PC-9 (cell line): ENCODE measurements around the gene LPCAT2. TPM values are rescaled to one million over a fixed set of nuclear protein-coding genes. Genes with fewer than 3 reads are reported as not detected.

ENCODE experiments used
- BruUV-seq: library from RNA; stranded (reverse); fragments of 400-500 nt; replicated peaks from 2 replicates; lab custom pipeline; 2021; lab: Mats Ljungman, UMichigan
- CTCF ChIA-PET: fragments of 300-600 bp; sonication (Branson Sonifier 250); formaldehyde crosslinking; loops from one replicate; lab custom pipeline; 2022; ENCODE audit warnings: antibody characterized with exemption; lab: Charles Lee
- POLR2A ChIA-PET: fragments of 300-600 bp; sonication (Branson Sonifier 250); formaldehyde crosslinking; loops from one replicate; lab custom pipeline; 2022; ENCODE audit warnings: antibody characterized with exemption; ENCODE audit not compliant: unreplicated experiment; lab: Charles Lee
- DNase-seq, 2 experiments: peaks; one replicate each; pipeline versions ENCODE4 v3.0.0 to v3.0.0-alpha.2; 2015 to 2022; ENCODE audit warnings: mixed read lengths in 1 of 2
- H2AFZ ChIP-seq: fragments of 200-600 bp; sonication (generic); 2 replicates; pipeline ENCODE4 v1.8.1; 2017; ENCODE audit warnings: antibody characterized with exemption
- H3F3A ChIP-seq: fragments of 200-600 bp; sonication (generic); 2 replicates; pipeline ENCODE4 v1.8.1; 2017; ENCODE audit warnings: antibody characterized with exemption, mild to moderate bottlenecking, low read depth; ENCODE audit not compliant: insufficient read depth
- H3K27ac ChIP-seq: fragments of 200-600 bp; sonication (generic); 2 replicates; pipeline ENCODE4 v1.6.1; 2016; ENCODE audit warnings: mixed run types
- H3K27me3 ChIP-seq: fragments of 200-600 bp; sonication (generic); 2 replicates; pipeline ENCODE4 v1.6.1; 2016; ENCODE audit warnings: low read depth, mixed run types; ENCODE audit not compliant: insufficient read depth
- H3K36me3 ChIP-seq: fragments of 200-600 bp; sonication (generic); 2 replicates; pipeline ENCODE4 v1.6.1; 2016; ENCODE audit warnings: low read depth, mixed run types
- H3K4me1 ChIP-seq: fragments of 200-600 bp; sonication (generic); replicated peaks from 2 replicates; pipeline ENCODE4 v1.6.1; 2016; ENCODE audit warnings: mixed run types; ENCODE audit not compliant: insufficient read depth
- H3K4me2 ChIP-seq: fragments of 200-600 bp; sonication (generic); 2 replicates; pipeline ENCODE4 v1.6.1; 2017; ENCODE audit warnings: mixed run types
- H3K4me3 ChIP-seq: fragments of 200-600 bp; sonication (generic); 2 replicates; pipeline ENCODE4 v1.6.1; 2016; ENCODE audit warnings: mixed run types
- H3K79me2 ChIP-seq: fragments of 200-600 bp; sonication (generic); 2 replicates; pipeline ENCODE4 v1.6.1; 2017; ENCODE audit warnings: low read depth, mixed run types
- H3K9me2 ChIP-seq: fragments of 200-600 bp; sonication (generic); 2 replicates; pipeline ENCODE4 v1.8.1; 2017; ENCODE audit warnings: mild to moderate bottlenecking; ENCODE audit not compliant: insufficient read depth
- H3K9me3 ChIP-seq: fragments of 200-600 bp; sonication (generic); 2 replicates; pipeline ENCODE4 v1.8.1; 2016; ENCODE audit warnings: low read depth; ENCODE audit not compliant: insufficient read depth
- H4K20me1 ChIP-seq: fragments of 200-600 bp; sonication (generic); 2 replicates; pipeline ENCODE4 v1.8.1; 2017; ENCODE audit not compliant: insufficient read depth
- CTCF ChIP-seq: fragments of 200-600 bp; sonication (generic); conservative IDR thresholded peaks from 2 replicates; pipeline ENCODE4 v1.6.1; 2017; ENCODE audit warnings: mixed run types, antibody characterized with exemption, mild to moderate bottlenecking, moderate library complexity
- EZH2 ChIP-seq: fragments of 200-600 bp; sonication (generic); IDR thresholded peaks from 2 replicates; pipeline ENCODE4 v1.8.0; 2017; ENCODE audit warnings: antibody characterized with exemption, low read depth
- intact Hi-C: fragments of 100-400 bp; cut with micrococcal nuclease; formaldehyde crosslinking; loops from one replicate; pipeline ENCODE4 v1.10.0; 2022; ENCODE audit not compliant: unreplicated experiment
- total RNA-seq: library from RNA; stranded (reverse); gene quantifications from 2 replicates; pipeline ENCODE4 v1.2.3, GENCODE V29; 2021

The LPCAT2 gene
- total RNA-seq, 1 experiment from 2014 or later, result 87.7 TPM

- DNase-seq, result no peak
Measured at GRCh38 chr16:55569025-55569424, 60.2 kb downstream of the LPCAT2 start.

GRCh38 chr16:55570159-55570558 lies 61.3 kb downstream of the LPCAT2 start:
- H3K27me3 ChIP-seq, result no peaks in the 10 kb centered on the region
- no peaks in the 10 kb centered on the region for H3F3A ChIP-seq
- no peaks in the 10 kb centered on the region; the same call in 1 of the 2 replicates for H3K9me2 ChIP-seq
- TF ChIP-seq CTCF, result no peak
- TF ChIP-seq EZH2, result no peak
- no peak overlapping the region for H3K4me2 ChIP-seq
- no peaks in the 10 kb centered on the region for H3K4me1 ChIP-seq
- no peak for DNase-seq
- BruUV-seq, result no TSS peak
- H3K27ac ChIP-seq, result no peak overlapping the region
- no peaks in the 10 kb centered on the region for H4K20me1 ChIP-seq
- H3K79me2 ChIP-seq, result no peaks in the 10 kb centered on the region
- CTCF ChIA-PET, result no interaction called here
- H2AFZ ChIP-seq, result no peak overlapping the region
- intact Hi-C loops, result no loop called here
- no peak overlapping the region for H3K4me3 ChIP-seq
- POLR2A ChIA-PET, result no interaction called here
- peaks cover 2% of the 10 kb centered on the region; the same call in 1 of the 2 replicates for H3K36me3 ChIP-seq
- no peaks in the 10 kb centered on the region for H3K9me3 ChIP-seq

More at GRCh38 chr16:55569025-55569424, 60.2 kb downstream of the LPCAT2 start:
- no peak for TF ChIP-seq CTCF
- TF ChIP-seq EZH2, result no peak
- ChIA-PET CTCF (no interaction called here), POLR2A (no interaction called here)
- Histone ChIP-seq H3K79me2 (no peaks in the 10 kb centered on the region), H3K9me3 (no peaks in the 10 kb centered on the region), H3F3A (no peaks in the 10 kb centered on the region), H3K27me3 (no peaks in the 10 kb centered on the region), H3K9me2 (no peaks in the 10 kb centered on the region; the same call in 1 of the 2 replicates), H3K4me2 (no peak overlapping the region), H3K36me3 (no peaks in the 10 kb centered on the region), H2AFZ (no peak overlapping the region), H3K27ac (no peak overlapping the region), H3K4me3 (no peak overlapping the region), H4K20me1 (no peaks in the 10 kb centered on the region), H3K4me1 (no peaks in the 10 kb centered on the region)
- intact Hi-C loops, result no loop called here
- BruUV-seq, result no TSS peak

DNA sequence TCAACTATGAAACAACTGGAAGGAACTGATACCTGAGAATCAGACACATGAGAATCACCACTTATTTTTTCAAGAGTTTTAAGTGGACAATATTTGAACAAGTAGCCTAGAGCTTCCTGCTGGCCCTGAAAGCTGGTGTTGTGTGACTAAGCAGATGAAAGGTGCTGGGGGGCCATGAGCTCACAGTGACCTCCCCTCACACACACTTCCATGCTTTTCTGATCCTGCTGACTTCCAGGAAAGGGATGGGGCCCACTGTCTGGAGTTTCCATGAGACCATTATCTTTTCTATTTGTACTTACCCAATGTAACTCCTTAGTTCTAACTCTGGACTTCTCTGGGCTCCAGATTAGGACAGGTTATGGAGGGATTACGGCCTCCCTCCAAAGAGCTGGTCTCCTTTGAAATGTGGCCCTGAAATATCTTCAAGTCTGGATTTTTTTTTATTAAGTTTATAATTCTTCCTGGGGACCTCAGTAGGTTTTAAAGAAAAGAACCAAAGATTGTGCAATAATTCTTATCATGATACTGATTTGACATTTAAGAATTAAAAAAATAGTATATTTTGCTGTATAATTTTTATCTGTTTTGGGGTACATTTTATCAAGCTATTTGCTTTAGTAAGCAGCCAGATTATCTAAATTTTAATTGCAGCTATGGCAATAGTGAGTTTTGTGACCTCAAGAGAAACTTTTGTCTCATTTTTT lies 62.5 kb downstream of the LPCAT2 start:
- Histone ChIP-seq H3K4me2 (no peak overlapping the region), H3K79me2 (no peaks in the 10 kb centered on the region), H4K20me1 (no peaks in the 10 kb centered on the region), H3F3A (no peaks in the 10 kb centered on the region), H3K36me3 (peaks cover 7% of the 10 kb centered on the region; the same call in 1 of the 2 replicates), H3K27me3 (no peaks in the 10 kb centered on the region), H2AFZ (no peak overlapping the region), H3K9me2 (no peaks in the 10 kb centered on the region; the same call in 1 of the 2 replicates), H3K4me3 (no peak overlapping the region), H3K27ac (no peak overlapping the region), H3K4me1 (no peaks in the 10 kb centered on the region), H3K9me3 (no peaks in the 10 kb centered on the region)
- BruUV-seq, result no TSS peak
- POLR2A ChIA-PET, result no interaction called here
- CTCF ChIA-PET, result no interaction called here
- no peak for DNase-seq
- no peak for TF ChIP-seq CTCF
- no peak for TF ChIP-seq EZH2
- intact Hi-C loops, result no loop called here
